Transverse colon (tissue), 4 donors: ENCODE data around the gene GDF11.

Source experiments
- EP300 ChIP-seq: sonication (generic); formaldehyde crosslinking; IDR thresholded peaks from one replicate; pipeline ENCODE4 v1.6.1; 2017; ENCODE audit warnings: antibody characterized with exemption, low read depth
- POLR2A ChIP-seq: fragments of 450-650 bp; IDR thresholded peaks from one replicate; pipeline ENCODE4 v1.6.1; 2016; ENCODE audit warnings: antibody characterized with exemption, mild to moderate bottlenecking, moderate library complexity
- POLR2AphosphoS5 ChIP-seq, 3 donors: sonication (generic); formaldehyde crosslinking; IDR thresholded peaks; one replicate each; pipeline ENCODE4 v1.6.1; 2016; ENCODE audit warnings: antibody characterized with exemption in 3 of 3
- TF ChIP-seq, protein P1 (sequence below), 5 experiments: fragments of 200-600 bp in 3 of 5; fragments of 450-650 bp in 2 of 5; sonication (generic) in 3 of 5; IDR thresholded peaks; 1 replicate in 2 of 5; 2 replicates in 3 of 5; pipeline ENCODE4 v1.5.1; 2016 to 2017; ENCODE audit warnings: antibody characterized with exemption in 5 of 5, inconsistent platforms in 3 of 5, mild to moderate bottlenecking in 2 of 5, moderate library complexity in 1 of 5

DNA sequence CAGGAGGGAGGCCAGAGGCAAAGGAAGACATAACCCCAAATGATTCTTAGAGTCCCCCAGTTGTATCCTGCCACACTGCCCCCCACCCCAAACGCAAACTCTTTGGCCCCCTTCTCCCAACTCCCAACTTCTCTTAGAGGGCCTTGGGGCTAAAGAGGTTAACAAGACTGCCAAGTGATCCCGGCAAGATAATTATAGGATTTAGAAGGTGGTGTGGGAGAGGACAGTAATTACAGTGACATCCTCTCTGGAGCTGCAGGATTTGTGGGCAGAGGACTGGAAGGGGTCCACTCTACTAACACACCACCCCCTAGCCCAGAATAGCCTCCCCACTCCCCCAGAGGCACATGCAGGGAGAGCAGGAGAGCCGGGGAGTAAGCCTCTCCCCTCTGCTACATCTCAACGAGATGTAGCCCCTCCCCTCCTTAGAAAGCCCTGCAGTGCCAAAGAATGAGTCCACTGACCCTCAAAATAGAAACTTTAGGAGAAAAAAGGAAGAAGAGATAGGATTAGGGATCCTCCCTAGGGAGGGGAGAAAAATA, 5.3 kb upstream of the GDF11 start:
- TF ChIP-seq, protein P1, sequence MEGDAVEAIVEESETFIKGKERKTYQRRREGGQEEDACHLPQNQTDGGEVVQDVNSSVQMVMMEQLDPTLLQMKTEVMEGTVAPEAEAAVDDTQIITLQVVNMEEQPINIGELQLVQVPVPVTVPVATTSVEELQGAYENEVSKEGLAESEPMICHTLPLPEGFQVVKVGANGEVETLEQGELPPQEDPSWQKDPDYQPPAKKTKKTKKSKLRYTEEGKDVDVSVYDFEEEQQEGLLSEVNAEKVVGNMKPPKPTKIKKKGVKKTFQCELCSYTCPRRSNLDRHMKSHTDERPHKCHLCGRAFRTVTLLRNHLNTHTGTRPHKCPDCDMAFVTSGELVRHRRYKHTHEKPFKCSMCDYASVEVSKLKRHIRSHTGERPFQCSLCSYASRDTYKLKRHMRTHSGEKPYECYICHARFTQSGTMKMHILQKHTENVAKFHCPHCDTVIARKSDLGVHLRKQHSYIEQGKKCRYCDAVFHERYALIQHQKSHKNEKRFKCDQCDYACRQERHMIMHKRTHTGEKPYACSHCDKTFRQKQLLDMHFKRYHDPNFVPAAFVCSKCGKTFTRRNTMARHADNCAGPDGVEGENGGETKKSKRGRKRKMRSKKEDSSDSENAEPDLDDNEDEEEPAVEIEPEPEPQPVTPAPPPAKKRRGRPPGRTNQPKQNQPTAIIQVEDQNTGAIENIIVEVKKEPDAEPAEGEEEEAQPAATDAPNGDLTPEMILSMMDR (IDR thresholded peaks at IDR 0.05), result no peak
- TF ChIP-seq EP300, result no peak
- no peak for TF ChIP-seq POLR2AphosphoS5 (IDR thresholded peaks at IDR 0.05)
- no peak for TF ChIP-seq POLR2A
